ENCODE measurements around the gene RBMS2. TPM values are rescaled to one million over a fixed set of nuclear protein-coding genes. Genes with fewer than 3 reads are reported as not detected.

The RBMS2 gene, protein sequence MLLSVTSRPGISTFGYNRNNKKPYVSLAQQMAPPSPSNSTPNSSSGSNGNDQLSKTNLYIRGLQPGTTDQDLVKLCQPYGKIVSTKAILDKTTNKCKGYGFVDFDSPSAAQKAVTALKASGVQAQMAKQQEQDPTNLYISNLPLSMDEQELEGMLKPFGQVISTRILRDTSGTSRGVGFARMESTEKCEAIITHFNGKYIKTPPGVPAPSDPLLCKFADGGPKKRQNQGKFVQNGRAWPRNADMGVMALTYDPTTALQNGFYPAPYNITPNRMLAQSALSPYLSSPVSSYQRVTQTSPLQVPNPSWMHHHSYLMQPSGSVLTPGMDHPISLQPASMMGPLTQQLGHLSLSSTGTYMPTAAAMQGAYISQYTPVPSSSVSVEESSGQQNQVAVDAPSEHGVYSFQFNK
- total RNA-seq = 20.6 TPM

DNA sequence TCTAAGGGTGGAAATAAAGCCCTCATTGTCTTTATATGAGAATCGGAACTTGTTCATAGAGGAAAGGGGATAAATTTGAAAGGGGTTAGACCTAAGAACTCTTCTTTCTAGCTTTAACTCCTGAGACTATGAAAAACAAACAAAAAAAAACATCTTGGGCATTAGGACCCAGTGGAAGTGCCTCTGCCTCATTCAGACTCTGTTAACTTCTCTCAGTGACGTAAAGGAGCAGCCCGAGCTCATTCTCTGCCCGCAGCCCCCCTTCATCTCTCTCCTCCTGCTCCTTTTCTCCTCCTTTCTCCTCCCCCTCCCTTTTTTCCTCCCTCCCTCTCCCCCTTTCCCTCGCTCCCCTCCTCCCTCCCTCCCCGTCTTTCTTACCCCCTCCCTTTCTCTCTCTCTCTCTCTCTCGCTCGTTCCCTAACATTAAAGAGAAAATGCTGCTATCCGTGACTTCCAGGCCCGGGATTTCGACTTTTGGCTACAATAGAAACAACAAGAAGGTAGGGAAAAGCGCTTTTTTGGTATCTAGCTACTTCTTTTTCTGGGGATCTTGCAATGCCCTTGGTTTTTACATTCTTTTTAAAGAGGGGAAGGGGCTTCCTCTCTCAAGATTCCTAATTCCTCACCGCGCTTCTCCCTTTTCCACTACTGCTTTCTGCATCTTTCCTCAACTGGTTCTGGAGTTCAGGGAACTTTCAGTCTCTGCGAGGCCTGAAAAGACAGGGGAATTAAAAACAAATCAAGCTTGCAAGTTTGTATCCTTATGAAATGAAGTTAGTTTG, at the start of gene RBMS2:
TSS of gene RBMS2 (plus strand) at position 231 of the 782 bp plus-strand sequence. CDS start at position 435, 204 bp downstream.
- Histone ChIP-seq H3K4me1 (peaks cover 57% of the 10 kb centered on the region), H3K4me3 (peak within 1 kb of the TSS; percentile 34 to 54), H3K36me3 (no peaks in the 10 kb centered on the region), H3K27ac (peak within 1 kb of the TSS; percentile 91), H3K27me3 (no peaks in the 10 kb centered on the region), H3K9me3 (no peaks in the 10 kb centered on the region)
- intact Hi-C loops (cut with DNase I) = no loop called here
- no peak for DNase-seq (ENCODE audit: extremely low spot score in 2 of 2)
- TF ChIP-seq POLR2A (IDR thresholded peaks at IDR 0.05) = peak in 1 of 2 donors; percentile 9
- TF ChIP-seq, protein P1, sequence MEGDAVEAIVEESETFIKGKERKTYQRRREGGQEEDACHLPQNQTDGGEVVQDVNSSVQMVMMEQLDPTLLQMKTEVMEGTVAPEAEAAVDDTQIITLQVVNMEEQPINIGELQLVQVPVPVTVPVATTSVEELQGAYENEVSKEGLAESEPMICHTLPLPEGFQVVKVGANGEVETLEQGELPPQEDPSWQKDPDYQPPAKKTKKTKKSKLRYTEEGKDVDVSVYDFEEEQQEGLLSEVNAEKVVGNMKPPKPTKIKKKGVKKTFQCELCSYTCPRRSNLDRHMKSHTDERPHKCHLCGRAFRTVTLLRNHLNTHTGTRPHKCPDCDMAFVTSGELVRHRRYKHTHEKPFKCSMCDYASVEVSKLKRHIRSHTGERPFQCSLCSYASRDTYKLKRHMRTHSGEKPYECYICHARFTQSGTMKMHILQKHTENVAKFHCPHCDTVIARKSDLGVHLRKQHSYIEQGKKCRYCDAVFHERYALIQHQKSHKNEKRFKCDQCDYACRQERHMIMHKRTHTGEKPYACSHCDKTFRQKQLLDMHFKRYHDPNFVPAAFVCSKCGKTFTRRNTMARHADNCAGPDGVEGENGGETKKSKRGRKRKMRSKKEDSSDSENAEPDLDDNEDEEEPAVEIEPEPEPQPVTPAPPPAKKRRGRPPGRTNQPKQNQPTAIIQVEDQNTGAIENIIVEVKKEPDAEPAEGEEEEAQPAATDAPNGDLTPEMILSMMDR (IDR thresholded peaks at IDR 0.05) = no peak
- peak in 1 of 2 donors; percentile 88 for TF ChIP-seq POLR2AphosphoS5 (IDR thresholded peaks at IDR 0.05; ENCODE audit: insufficient read depth in 1 of 2, low read depth in 1 of 2)

DNA sequence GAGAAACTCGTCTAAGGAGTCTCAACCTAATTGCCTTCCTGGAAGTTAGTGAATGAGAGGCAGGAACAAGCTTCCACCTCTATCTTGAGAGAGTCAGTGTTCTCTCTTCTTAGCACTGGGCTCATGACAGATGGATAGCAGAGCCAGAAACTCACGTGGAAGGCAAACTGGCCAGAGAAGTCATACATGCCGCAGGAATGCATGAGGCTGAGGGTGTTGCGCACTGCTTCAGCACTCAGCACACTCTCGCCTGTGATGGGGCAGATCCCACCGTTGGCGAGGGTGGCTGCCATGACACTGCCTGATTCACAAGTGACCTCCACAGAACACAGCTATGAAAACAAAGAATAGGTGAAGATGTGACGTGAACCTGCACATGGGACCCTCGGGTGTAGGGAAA, 47.2 kb upstream of the RBMS2 start:
- Histone ChIP-seq H3K27me3 (no peaks in the 10 kb centered on the region), H3K9me3 (no peaks in the 10 kb centered on the region), H3K4me3 (no peak overlapping the region), H3K36me3 (no peaks in the 10 kb centered on the region), H3K27ac (no peak overlapping the region), H3K4me1 (peaks cover 7% of the 10 kb centered on the region)
- intact Hi-C loops (cut with DNase I) = no loop called here
- no peak for DNase-seq (ENCODE audit: extremely low spot score in 2 of 2)
- TF ChIP-seq POLR2AphosphoS5 (IDR thresholded peaks at IDR 0.05; ENCODE audit: insufficient read depth in 1 of 2, low read depth in 1 of 2) (no peak), POLR2A (IDR thresholded peaks at IDR 0.05) (no peak)
- TF ChIP-seq, protein P1 (IDR thresholded peaks at IDR 0.05) = no peak

DNA sequence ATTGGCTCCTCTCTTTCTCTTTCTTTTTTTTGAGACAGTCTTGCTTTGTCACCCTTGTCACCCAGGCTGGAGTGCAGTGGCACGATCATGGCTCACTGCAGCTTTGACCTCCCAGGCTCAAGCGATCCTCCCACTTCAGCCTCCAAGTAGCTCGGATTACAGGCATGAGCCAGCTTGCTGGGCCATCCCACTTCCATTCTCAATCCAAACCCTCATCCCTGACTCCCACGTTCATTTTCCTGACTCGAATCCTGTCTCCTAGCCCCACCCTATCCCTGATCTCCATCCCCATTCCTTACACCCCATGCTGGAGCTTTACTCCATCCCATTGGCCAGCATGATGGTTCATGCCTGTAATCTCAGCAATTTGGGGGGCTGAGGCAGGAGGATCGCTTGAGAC, 45.5 kb upstream of the RBMS2 start:
- Histone ChIP-seq H3K27me3 (no peaks in the 10 kb centered on the region), H3K9me3 (no peaks in the 10 kb centered on the region), H3K4me1 (no peaks in the 10 kb centered on the region), H3K4me3 (no peak overlapping the region), H3K36me3 (no peaks in the 10 kb centered on the region), H3K27ac (no peak overlapping the region)
- intact Hi-C loops (cut with DNase I) = no loop called here
- DNase-seq (ENCODE audit: extremely low spot score in 2 of 2) = no peak
- TF ChIP-seq, protein P1 (IDR thresholded peaks at IDR 0.05) = no peak
- TF ChIP-seq POLR2A (IDR thresholded peaks at IDR 0.05) = no peak
- no peak for TF ChIP-seq POLR2AphosphoS5 (IDR thresholded peaks at IDR 0.05; ENCODE audit: insufficient read depth in 1 of 2, low read depth in 1 of 2)

DNA sequence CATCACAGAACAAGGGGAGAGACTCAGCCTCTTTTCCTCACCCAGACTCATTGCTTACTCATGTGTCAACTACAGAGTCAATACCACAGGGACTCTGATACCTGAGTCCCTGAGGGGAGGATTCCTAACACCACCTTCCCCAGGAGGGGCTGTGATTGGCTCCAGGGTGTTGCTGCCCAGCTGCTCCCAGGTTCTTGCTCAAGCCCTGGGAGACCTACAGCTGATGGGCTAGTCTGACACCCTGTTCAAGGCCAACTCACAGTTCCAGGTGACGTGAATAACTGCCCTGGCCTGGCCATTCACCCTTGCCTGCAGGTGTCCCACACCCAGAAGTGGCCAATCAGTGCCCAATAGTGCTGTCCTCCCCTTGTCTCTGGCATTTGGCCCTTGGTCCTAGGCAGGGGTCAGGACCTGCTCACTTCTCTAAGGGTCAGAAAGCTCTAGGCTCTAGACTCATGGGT, 44.6 kb upstream of the RBMS2 start:
- H3K4me1 ChIP-seq = no peaks in the 10 kb centered on the region
- TF ChIP-seq, protein P1 (IDR thresholded peaks at IDR 0.05) = no peak
- TF ChIP-seq POLR2A (IDR thresholded peaks at IDR 0.05) (no peak), POLR2AphosphoS5 (IDR thresholded peaks at IDR 0.05; ENCODE audit: insufficient read depth in 1 of 2, low read depth in 1 of 2) (no peak)
- H3K36me3 ChIP-seq = no peaks in the 10 kb centered on the region
- no peak overlapping the region for H3K4me3 ChIP-seq
- H3K9me3 ChIP-seq = no peaks in the 10 kb centered on the region
- intact Hi-C loops (cut with DNase I) = no loop called here
- H3K27me3 ChIP-seq = no peaks in the 10 kb centered on the region
- no peak for DNase-seq (ENCODE audit: extremely low spot score in 2 of 2)
- no peak overlapping the region for H3K27ac ChIP-seq

Measured in vagina (tissue), 2 donors.